Left renal cortex interstitium (tissue), 4 donors: Measurements from ENCODE around the gene ZNF491. TPM values are rescaled to one million over a fixed set of nuclear protein-coding genes. Genes with fewer than 3 reads are reported as not detected.

Experiments
- polyA plus RNA-seq, 4 donors: library from polyadenylated mRNA; unstranded; fragments of 120-200 nt; gene quantifications; one replicate each; pipeline ENCODE4 v1.2.1, GENCODE V29; 2013; ENCODE audit not compliant: insufficient read length in 4 of 4

The ZNF491 gene
- polyA plus RNA-seq, 4 donors: 3.4 to 5.7 (median 4.4) TPM

Other genes with a start within 250 kb of the ZNF491 start
- gene ELOF1, start 239.3 kb upstream of the ZNF491 start, polyA plus RNA-seq: 10 to 100 TPM; 42.3 to 66.1 (median 52.0) TPM
- gene ACP5, start 220.9 kb upstream of the ZNF491 start, polyA plus RNA-seq: 10 to 100 TPM; 11.7 to 20.6 (median 13.4) TPM
- 10 to 100 TPM; 37.8 to 51.9 (median 45.6) TPM for gene ZNF627, start 201.0 kb upstream of the ZNF491 start, polyA plus RNA-seq
- 10 to 100 TPM in 3 of 4 donors, 1 to 10 TPM in 1; 9.1 to 13.9 (median 10.4) TPM for gene ZNF823, start 59.6 kb upstream of the ZNF491 start, polyA plus RNA-seq
- 10 to 100 TPM; 12.9 to 19.7 (median 15.1) TPM for gene ZNF441, start 31.5 kb upstream of the ZNF491 start, polyA plus RNA-seq
- gene ZNF440, start 15.8 kb downstream of the ZNF491 start, polyA plus RNA-seq: 10 to 100 TPM; 11.8 to 26.0 (median 16.2) TPM
- 10 to 100 TPM; 17.0 to 30.8 (median 21.4) TPM for gene ZNF439, start 50.2 kb downstream of the ZNF491 start, polyA plus RNA-seq
- gene ZNF69, start 89.3 kb downstream of the ZNF491 start, polyA plus RNA-seq: 10 to 100 TPM; 14.1 to 32.2 (median 20.0) TPM
- gene ZNF700, start 126.6 kb downstream of the ZNF491 start, polyA plus RNA-seq: 10 to 100 TPM; 12.5 to 29.1 (median 17.5) TPM
- gene ZNF763, start 166.5 kb downstream of the ZNF491 start, polyA plus RNA-seq: 10 to 100 TPM in 1 of 4 donors, 1 to 10 TPM in 3; 7.4 to 12.5 (median 8.3) TPM
- 10 to 100 TPM; 13.8 to 25.6 (median 16.6) TPM for gene ZNF433, start 237.2 kb downstream of the ZNF491 start, polyA plus RNA-seq